A549 (cell line): ENCODE measurements around the gene SIVA1. TPM values are rescaled to one million over a fixed set of nuclear protein-coding genes. Genes with fewer than 3 reads are reported as not detected.

ENCODE experiments used
- ATAC-seq, 2 experiments: fragments of 200-7000 bp in 1 of 2; fragments of >200 bp in 1 of 2; cut with Nextera tagmentation in 1 of 2; cut with Tn5 transposase in 1 of 2; 3 replicates each; pipeline versions ENCODE4 v1.8.0 to v1.9.1; 2018 to 2020; ENCODE audit warnings: mild to moderate bottlenecking in 1 of 2, moderate library complexity in 1 of 2
- CTCF ChIA-PET: fragments of 300-600 bp; sonication (Branson Sonifier 250); formaldehyde crosslinking; extraction: SDS; loops from one replicate; lab custom pipeline; 2021; ENCODE audit warnings: antibody characterized with exemption, inconsistent platforms; lab: Yijun Ruan, JAX
- POLR2A ChIA-PET: fragments of 350-600 bp; formaldehyde crosslinking; extraction: SDS; loops from one replicate; lab custom pipeline; 2021; ENCODE audit warnings: antibody characterized with exemption, inconsistent platforms; lab: Yijun Ruan, JAX
- DNase-seq, 2 experiments: peaks; one replicate each; pipeline versions ENCODE4 v3.0.0 to v3.0.0-alpha.2; 2011 to 2016; ENCODE audit warnings: low read depth in 1 of 2, low spot score in 1 of 2
- FAIRE-seq: peaks from 2 replicates; lab custom pipeline; 2011; peaks lifted over from hg19 to GRCh38; lab: Jason Lieb, UNC
- H3K27ac ChIP-seq, 2 experiments: fragments of >200 bp; sonication (Bioruptor Twin); formaldehyde crosslinking; 3 replicates each; pipeline ENCODE4 v1.5.1; 2016 to 2017
- H3K4me1 ChIP-seq: fragments of >200 bp; sonication (Bioruptor Twin); formaldehyde crosslinking; 3 replicates; pipeline ENCODE4 v1.6.1; 2016
- H3K4me2 ChIP-seq: fragments of >200 bp; sonication (Bioruptor Twin); formaldehyde crosslinking; 3 replicates; pipeline ENCODE4 v1.6.1; 2016
- H3K4me3 ChIP-seq: fragments of >200 bp; sonication (Bioruptor Twin); formaldehyde crosslinking; 3 replicates; pipeline ENCODE4 v1.5.1; 2016
- H3K9me3 ChIP-seq: fragments of >200 bp; sonication (Bioruptor Twin); formaldehyde crosslinking; 3 replicates; pipeline ENCODE4 v1.6.1; 2016
- BHLHE40 ChIP-seq: IDR thresholded peaks from 2 replicates; pipeline ENCODE4 v1.6.1; 2012; ENCODE audit warnings: low read depth, low read length, inconsistent platforms
- CBX2 ChIP-seq: fragments of 200-600 bp; sonication (generic); IDR thresholded peaks from 2 replicates; pipeline ENCODE4 v1.6.1; 2016; ENCODE audit warnings: low read depth, mild to moderate bottlenecking, borderline replicate concordance
- CEBPB ChIP-seq, 2 experiments: fragments of >200 bp in 1 of 2; sonication (Bioruptor Twin) in 1 of 2; formaldehyde crosslinking in 1 of 2; IDR thresholded peaks; 2 replicates each; pipeline ENCODE4 v1.6.1; 2012 to 2016
- FOSB ChIP-seq: fragments of 250-450 bp; sonication (Bioruptor Pico); IDR thresholded peaks from 2 replicates; pipeline ENCODE4 v1.5.0; 2020; ENCODE audit warnings: mild to moderate bottlenecking, moderate library complexity
- FOSL2 ChIP-seq, 2 experiments: fragments of 450-650 bp in 1 of 2; fragments of >200 bp in 1 of 2; sonication (Bioruptor Twin) in 1 of 2; formaldehyde crosslinking; IDR thresholded peaks; 2 replicates each; pipeline versions ENCODE4 v1.5.0 to v1.6.1; 2016 to 2020; ENCODE audit warnings: mild to moderate bottlenecking in 1 of 2, moderate library complexity in 1 of 2
- FOXS1 ChIP-seq: fragments of 250-450 bp; sonication (Bioruptor Pico); IDR thresholded peaks from 2 replicates; pipeline ENCODE4 v1.5.0; 2020; ENCODE audit warnings: mild to moderate bottlenecking, moderate library complexity
- GATA3 ChIP-seq: IDR thresholded peaks from 2 replicates; pipeline ENCODE4 v1.6.1; 2012; ENCODE audit warnings: borderline replicate concordance
- HDAC2 ChIP-seq: fragments of 200-600 bp; sonication (generic); IDR thresholded peaks from 2 replicates; pipeline ENCODE4 v1.6.1; 2016
- HOXB13 ChIP-seq: fragments of 250-450 bp; sonication (Bioruptor Pico); IDR thresholded peaks from 2 replicates; pipeline ENCODE4 v1.5.0; 2020; ENCODE audit warnings: low read depth, mild to moderate bottlenecking, moderate library complexity
- HOXB5 ChIP-seq: fragments of 250-450 bp; sonication (Bioruptor Pico); IDR thresholded peaks from 2 replicates; pipeline ENCODE4 v1.5.0; 2020; ENCODE audit warnings: mild to moderate bottlenecking, moderate library complexity
- KDM1A ChIP-seq: fragments of 200-600 bp; sonication (generic); IDR thresholded peaks from 2 replicates; pipeline ENCODE4 v1.6.1; 2016; ENCODE audit warnings: low read depth, mild to moderate bottlenecking
- MAFK ChIP-seq: fragments of 450-650 bp; IDR thresholded peaks from 2 replicates; pipeline ENCODE4 v1.6.1; 2014; ENCODE audit not compliant: partially characterized antibody
- MAZ ChIP-seq: fragments of 150-350 bp; IDR thresholded peaks from 2 replicates; pipeline ENCODE4 v1.6.1; 2014; ENCODE audit warnings: antibody characterized with exemption, low read depth, low read length, borderline replicate concordance
- MYC ChIP-seq: IDR thresholded peaks from 2 replicates; pipeline ENCODE4 v1.6.1; 2012; ENCODE audit warnings: mild to moderate bottlenecking, inconsistent platforms, low read length, improper control_type of control experiment, borderline replicate concordance
- NFE2L2 ChIP-seq: fragments of 150-350 bp; conservative IDR thresholded peaks from 2 replicates; pipeline ENCODE4 v1.6.1; 2014; ENCODE audit warnings: low read length
- NPAS2 ChIP-seq: fragments of 250-450 bp; sonication (Bioruptor Pico); IDR thresholded peaks from 2 replicates; pipeline ENCODE4 v1.8.0; 2022; ENCODE audit warnings: mild to moderate bottlenecking, moderate library complexity, borderline replicate concordance
- NR3C1 ChIP-seq: fragments of >200 bp; sonication (Bioruptor Twin); formaldehyde crosslinking; IDR thresholded peaks from 3 replicates; pipeline ENCODE4 v1.6.1; 2017
- RAD21 ChIP-seq, 2 experiments: fragments of >200 bp in 1 of 2; sonication (Bioruptor Twin) in 1 of 2; formaldehyde crosslinking in 1 of 2; IDR thresholded peaks in 1 of 2; conservative IDR thresholded peaks in 1 of 2; 2 replicates in 1 of 2; 3 replicates in 1 of 2; pipeline ENCODE4 v1.6.1; 2012 to 2018; ENCODE audit warnings: inconsistent platforms in 1 of 2
- RCOR1 ChIP-seq: fragments of 150-350 bp; IDR thresholded peaks from 2 replicates; pipeline ENCODE4 v1.6.1; 2014; ENCODE audit warnings: antibody characterized with exemption, low read length, low read depth
- RNF2 ChIP-seq: fragments of 200-600 bp; sonication (generic); IDR thresholded peaks from 2 replicates; pipeline ENCODE4 v1.6.1; 2016; ENCODE audit warnings: low read depth, mild to moderate bottlenecking, antibody characterized with exemption, moderate library complexity, borderline replicate concordance
- TP53 ChIP-seq: fragments of 250-450 bp; sonication (Bioruptor Pico); IDR thresholded peaks from 2 replicates; pipeline ENCODE4 v1.5.0; 2021; ENCODE audit warnings: mild to moderate bottlenecking, moderate library complexity
- ZFP36 ChIP-seq: fragments of 450-650 bp; IDR thresholded peaks from 2 replicates; pipeline ENCODE4 v1.6.1; 2014; ENCODE audit warnings: borderline replicate concordance; ENCODE audit not compliant: partially characterized antibody
- ZNF302 ChIP-seq: fragments of 250-450 bp; sonication (Bioruptor Pico); IDR thresholded peaks from 2 replicates; pipeline ENCODE4 v1.9.0; 2021; ENCODE audit warnings: inconsistent platforms, mild to moderate bottlenecking, moderate library complexity
- WGBS: methylation state at CpG from one replicate; pipeline ENCODE4 v1.1.6; 2017; ENCODE audit errors: missing lambda C conversion rate; 5-methylcytosine and 5-hydroxymethylcytosine counted together
- polyA plus RNA-seq, 4 experiments: library from polyadenylated mRNA; depleted of rRNA in 3 of 4; stranded (reverse); fragments of >200 nt; fragmentation: RNase III in 1 of 4; extraction: RNeasy Plus Mini Kit Qiagen cat#74134 plus additional on column Dnase treatment in 1 of 4; gene quantifications; 2 replicates in 3 of 4; 3 replicates in 1 of 4; pipeline ENCODE4 v1.2.3, GENCODE V29; 2011 to 2017
- TF ChIP-seq, protein P1 (sequence below): IDR thresholded peaks from 2 replicates; pipeline ENCODE4 v1.6.1; 2012
- TF ChIP-seq, protein P2 (sequence below): fragments of >200 bp; sonication (Bioruptor Twin); formaldehyde crosslinking; IDR thresholded peaks from 3 replicates; pipeline ENCODE4 v1.5.1; 2016
- TF ChIP-seq, protein P3 (sequence below): fragments of 200-600 bp; sonication (generic); IDR thresholded peaks from 2 replicates; pipeline ENCODE4 v1.6.1; 2016; ENCODE audit warnings: antibody characterized with exemption, mild to moderate bottlenecking, moderate library complexity

Gene SIVA1
- polyA plus RNA-seq, 2 of the 4 experiments (the other 2 are of a cell fraction) = 90.0 to 169 TPM

DNA sequence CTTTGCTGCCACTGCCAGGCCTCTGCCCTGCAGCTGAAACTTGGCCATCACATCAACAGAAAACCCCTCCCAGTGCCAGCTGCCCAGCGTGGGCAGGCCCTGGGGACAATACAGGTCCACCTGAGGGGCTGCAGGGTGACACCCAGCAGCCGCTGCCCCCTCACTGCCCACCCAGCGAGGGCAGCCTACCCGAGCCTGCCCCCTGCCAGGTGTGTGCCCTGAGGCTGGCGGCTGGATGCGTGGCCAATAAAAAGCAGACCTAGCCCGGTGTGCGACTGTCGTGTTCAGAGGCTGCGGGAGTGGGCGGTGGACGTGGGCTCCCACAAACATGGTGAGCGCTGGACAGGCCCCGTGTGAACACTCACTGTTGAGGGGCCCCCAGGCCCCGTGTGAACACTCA lies 33.6 kb upstream of the SIVA1 start:
- FAIRE-seq = no peak
- TF ChIP-seq ZFP36 = no peak
- TF ChIP-seq NR3C1 = no peak
- no peak for TF ChIP-seq CEBPB (IDR thresholded peaks at IDR 0.05)
- no peak for TF ChIP-seq MAZ
- TF ChIP-seq, protein P1, sequence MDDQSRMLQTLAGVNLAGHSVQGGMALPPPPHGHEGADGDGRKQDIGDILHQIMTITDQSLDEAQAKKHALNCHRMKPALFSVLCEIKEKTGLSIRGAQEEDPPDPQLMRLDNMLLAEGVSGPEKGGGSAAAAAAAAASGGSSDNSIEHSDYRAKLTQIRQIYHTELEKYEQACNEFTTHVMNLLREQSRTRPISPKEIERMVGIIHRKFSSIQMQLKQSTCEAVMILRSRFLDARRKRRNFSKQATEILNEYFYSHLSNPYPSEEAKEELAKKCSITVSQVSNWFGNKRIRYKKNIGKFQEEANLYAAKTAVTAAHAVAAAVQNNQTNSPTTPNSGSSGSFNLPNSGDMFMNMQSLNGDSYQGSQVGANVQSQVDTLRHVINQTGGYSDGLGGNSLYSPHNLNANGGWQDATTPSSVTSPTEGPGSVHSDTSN = no peak
- no peak for TF ChIP-seq CBX2
- no peak for TF ChIP-seq FOSL2 (IDR thresholded peaks at IDR 0.05)
- TF ChIP-seq FOSL2 (CRISPR knock-in tag; IDR thresholded peaks at IDR 0.05) = no peak
- TF ChIP-seq RCOR1 = no peak
- TF ChIP-seq HOXB13 (CRISPR knock-in tag) = no peak
- no peak for TF ChIP-seq KDM1A
- no peak for TF ChIP-seq HDAC2
- TF ChIP-seq NPAS2 (CRISPR knock-in tag) = no peak
- TF ChIP-seq ZNF302 = no peak
- TF ChIP-seq NFE2L2 = no peak
- TF ChIP-seq, protein P2, sequence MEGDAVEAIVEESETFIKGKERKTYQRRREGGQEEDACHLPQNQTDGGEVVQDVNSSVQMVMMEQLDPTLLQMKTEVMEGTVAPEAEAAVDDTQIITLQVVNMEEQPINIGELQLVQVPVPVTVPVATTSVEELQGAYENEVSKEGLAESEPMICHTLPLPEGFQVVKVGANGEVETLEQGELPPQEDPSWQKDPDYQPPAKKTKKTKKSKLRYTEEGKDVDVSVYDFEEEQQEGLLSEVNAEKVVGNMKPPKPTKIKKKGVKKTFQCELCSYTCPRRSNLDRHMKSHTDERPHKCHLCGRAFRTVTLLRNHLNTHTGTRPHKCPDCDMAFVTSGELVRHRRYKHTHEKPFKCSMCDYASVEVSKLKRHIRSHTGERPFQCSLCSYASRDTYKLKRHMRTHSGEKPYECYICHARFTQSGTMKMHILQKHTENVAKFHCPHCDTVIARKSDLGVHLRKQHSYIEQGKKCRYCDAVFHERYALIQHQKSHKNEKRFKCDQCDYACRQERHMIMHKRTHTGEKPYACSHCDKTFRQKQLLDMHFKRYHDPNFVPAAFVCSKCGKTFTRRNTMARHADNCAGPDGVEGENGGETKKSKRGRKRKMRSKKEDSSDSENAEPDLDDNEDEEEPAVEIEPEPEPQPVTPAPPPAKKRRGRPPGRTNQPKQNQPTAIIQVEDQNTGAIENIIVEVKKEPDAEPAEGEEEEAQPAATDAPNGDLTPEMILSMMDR = no peak
- TF ChIP-seq, all 56 proteins: peak for 0
- no peak for DNase-seq
- Histone ChIP-seq H3K27ac (no peak overlapping the region), H3K9me3 (no peaks in the 10 kb centered on the region), H3K4me3 (no peak overlapping the region), H3K4me2 (no peak overlapping the region), H3K4me1 (peaks cover 20% of the 10 kb centered on the region)
- no peak for ATAC-seq
- ChIA-PET POLR2A (no interaction called here), CTCF (no interaction called here)
- 93% methylated on average over 7 of the region's 15 CpGs for WGBS

DNA sequence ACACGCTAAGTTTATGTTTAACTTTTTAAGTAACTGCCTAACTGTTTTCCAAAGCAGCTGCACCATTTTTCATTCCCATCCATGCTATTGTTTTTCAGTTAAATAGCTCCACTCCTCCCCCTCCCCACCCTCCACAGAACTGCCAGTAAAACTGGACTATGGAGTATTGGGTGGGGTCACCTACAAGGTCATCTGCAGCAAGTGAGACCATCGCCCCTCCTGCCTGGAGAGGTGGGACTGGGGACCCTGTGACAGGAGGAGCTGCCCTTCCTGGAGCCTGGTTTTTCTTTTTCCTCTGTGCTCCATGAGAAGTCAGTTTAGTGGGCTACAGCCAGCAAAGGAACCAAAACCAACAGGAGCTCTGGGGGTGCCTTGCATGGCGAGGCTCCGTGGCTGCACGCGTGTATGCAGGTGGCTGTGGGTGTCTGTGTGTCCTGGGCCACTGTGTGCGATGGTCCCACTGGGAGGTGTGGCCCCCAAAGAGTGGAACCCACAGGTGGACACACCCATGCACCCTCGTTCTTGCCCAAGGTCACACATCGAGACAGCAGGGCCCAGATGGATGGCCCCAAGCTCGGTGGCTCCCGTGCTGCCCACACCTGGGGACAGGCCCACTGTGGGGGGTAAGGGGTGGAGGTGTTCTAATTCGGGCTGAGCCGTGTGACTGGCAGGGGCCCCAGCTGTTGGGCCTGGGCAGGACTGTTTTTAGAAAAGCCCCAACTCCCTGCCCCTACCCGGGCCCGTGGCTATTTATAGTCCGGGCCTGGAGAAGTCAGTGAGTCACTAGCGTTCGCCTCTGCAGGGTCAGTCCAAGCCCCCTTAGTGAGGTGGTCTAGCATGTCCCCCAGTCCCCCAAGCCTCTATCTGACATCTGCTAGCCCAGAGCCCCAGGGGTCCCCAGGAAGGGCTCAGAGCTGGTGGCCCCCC lies 31.2 kb upstream of the SIVA1 start:
- TF ChIP-seq, protein P3, sequence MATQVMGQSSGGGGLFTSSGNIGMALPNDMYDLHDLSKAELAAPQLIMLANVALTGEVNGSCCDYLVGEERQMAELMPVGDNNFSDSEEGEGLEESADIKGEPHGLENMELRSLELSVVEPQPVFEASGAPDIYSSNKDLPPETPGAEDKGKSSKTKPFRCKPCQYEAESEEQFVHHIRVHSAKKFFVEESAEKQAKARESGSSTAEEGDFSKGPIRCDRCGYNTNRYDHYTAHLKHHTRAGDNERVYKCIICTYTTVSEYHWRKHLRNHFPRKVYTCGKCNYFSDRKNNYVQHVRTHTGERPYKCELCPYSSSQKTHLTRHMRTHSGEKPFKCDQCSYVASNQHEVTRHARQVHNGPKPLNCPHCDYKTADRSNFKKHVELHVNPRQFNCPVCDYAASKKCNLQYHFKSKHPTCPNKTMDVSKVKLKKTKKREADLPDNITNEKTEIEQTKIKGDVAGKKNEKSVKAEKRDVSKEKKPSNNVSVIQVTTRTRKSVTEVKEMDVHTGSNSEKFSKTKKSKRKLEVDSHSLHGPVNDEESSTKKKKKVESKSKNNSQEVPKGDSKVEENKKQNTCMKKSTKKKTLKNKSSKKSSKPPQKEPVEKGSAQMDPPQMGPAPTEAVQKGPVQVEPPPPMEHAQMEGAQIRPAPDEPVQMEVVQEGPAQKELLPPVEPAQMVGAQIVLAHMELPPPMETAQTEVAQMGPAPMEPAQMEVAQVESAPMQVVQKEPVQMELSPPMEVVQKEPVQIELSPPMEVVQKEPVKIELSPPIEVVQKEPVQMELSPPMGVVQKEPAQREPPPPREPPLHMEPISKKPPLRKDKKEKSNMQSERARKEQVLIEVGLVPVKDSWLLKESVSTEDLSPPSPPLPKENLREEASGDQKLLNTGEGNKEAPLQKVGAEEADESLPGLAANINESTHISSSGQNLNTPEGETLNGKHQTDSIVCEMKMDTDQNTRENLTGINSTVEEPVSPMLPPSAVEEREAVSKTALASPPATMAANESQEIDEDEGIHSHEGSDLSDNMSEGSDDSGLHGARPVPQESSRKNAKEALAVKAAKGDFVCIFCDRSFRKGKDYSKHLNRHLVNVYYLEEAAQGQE = no peak
- TF ChIP-seq FOSB (CRISPR knock-in tag) (no peak), ZFP36 (no peak), HOXB13 (CRISPR knock-in tag) (no peak), FOXS1 (CRISPR knock-in tag) (no peak), GATA3 (no peak), TP53 (no peak), MAFK (no peak), HOXB5 (CRISPR knock-in tag) (no peak), MYC (no peak), RAD21 (conservative IDR thresholded peaks at IDR 0.05 in 1 of 2, IDR thresholded peaks at IDR 0.05 in 1 of 2) (no peak), NPAS2 (CRISPR knock-in tag) (no peak), BHLHE40 (no peak), RNF2 (no peak)
- DNase-seq (no peak), FAIRE-seq (no peak), ATAC-seq (no peak)
- Histone ChIP-seq H3K4me1 (peaks cover 43% of the 10 kb centered on the region), H3K4me2 (no peak overlapping the region), H3K9me3 (no peaks in the 10 kb centered on the region), H3K27ac (no peak overlapping the region), H3K4me3 (no peak overlapping the region)
- WGBS = 67% methylated on average over 16 of the region's 18 CpGs
- CTCF ChIA-PET = interaction anchor here (0.6 to 6.2 kb wide), 14 partner anchors 10 to 104 kb away, joined by 3 to 65 read pairs (median 9); partner anchors contain the start of gene INF2
- POLR2A ChIA-PET = no interaction called here
